K562 (cell line): Measurements from ENCODE around the gene CPT1B. TPM values are rescaled to one million over a fixed set of nuclear protein-coding genes. Genes with fewer than 3 reads are reported as not detected.

Source experiments
- ATF7 ChIP-seq: fragments of 450-650 bp; IDR thresholded peaks from 2 replicates; pipeline ENCODE4 v1.7.1; 2014; ENCODE audit warnings: mild to moderate bottlenecking, moderate library complexity
- KDM4B ChIP-seq, 2 experiments: fragments of 450-650 bp in 1 of 2; sonication (generic) in 1 of 2; IDR thresholded peaks; 2 replicates each; pipeline ENCODE4 v1.6.1; 2016 to 2017; ENCODE audit warnings: borderline replicate concordance in 2 of 2, antibody characterized with exemption in 1 of 2, low read depth in 1 of 2, mild to moderate bottlenecking in 1 of 2
- KLF16 ChIP-seq: IDR thresholded peaks from 2 replicates; pipeline ENCODE4 v1.6.1; 2016; ENCODE audit warnings: antibody characterized with exemption
- RAD51 ChIP-seq: fragments of 450-650 bp; IDR thresholded peaks from 2 replicates; pipeline ENCODE4 v1.7.1; 2016; ENCODE audit warnings: low read depth, mild to moderate bottlenecking, borderline replicate concordance
- RBBP5 ChIP-seq: fragments of 200-600 bp; sonication (generic); IDR thresholded peaks from 2 replicates; pipeline ENCODE4 v1.6.1; 2012; ENCODE audit warnings: borderline replicate concordance, mild to moderate bottlenecking, low read length, control low read depth, inconsistent platforms; ENCODE audit not compliant: insufficient read depth, poor library complexity, severe bottlenecking
- STAG1 ChIP-seq: sonication (generic); formaldehyde crosslinking; IDR thresholded peaks from 2 replicates; pipeline ENCODE4 v1.5.0; 2020; ENCODE audit warnings: missing genetic modification reagents, borderline replicate concordance
- ZNF436 ChIP-seq: fragments of 250-450, 450-650 bp; sonication (Bioruptor Pico); formaldehyde crosslinking; IDR thresholded peaks from 2 replicates; pipeline ENCODE4 v1.7.0; 2020; ENCODE audit warnings: mild to moderate bottlenecking
- ZSCAN29 ChIP-seq: fragments of 450-650 bp; IDR thresholded peaks from 2 replicates; pipeline ENCODE4 v1.6.1; 2017
- polyA plus RNA-seq, 8 experiments: library from polyadenylated mRNA; depleted of rRNA in 4 of 8; stranded (reverse) in 5 of 8; unstranded in 3 of 8; fragments of >200 nt; fragmentation: Nextera tagmentation in 2 of 8; fragmentation: Illumina TruSeq in 1 of 8; extraction: Ambion mirVana in 2 of 8; extraction: Trizol in 1 of 8; gene quantifications; 2 replicates each; pipeline versions ENCODE4 v1.2.1 to v1.2.3, GENCODE V29; 2011 to 2014; ENCODE audit warnings: inconsistent platforms in 1 of 8, missing spikeins in 1 of 8
- total RNA-seq, 7 experiments: library from RNA; depleted of rRNA in 6 of 7; stranded (reverse); fragments of >200 nt in 6 of 7; fragmentation: Illumina TruSeq in 2 of 7; extraction: Trizol in 2 of 7; gene quantifications; 2 replicates each; pipeline versions ENCODE4 v1.2.1 to v1.2.3, GENCODE V29; 2011 to 2021; ENCODE audit warnings: low replicate concordance in 1 of 7
- TF ChIP-seq, protein P1 (sequence below): fragments of 450-650 bp; IDR thresholded peaks from 2 replicates; pipeline ENCODE4 v1.7.1; 2018; ENCODE audit warnings: mild to moderate bottlenecking, low read depth; ENCODE audit not compliant: partially characterized antibody
- TF ChIP-seq, protein P2 (sequence below), 3 experiments: fragments of 200-800 bp in 1 of 3; fragments of 250-450 bp in 1 of 3; fragments of 450-650 bp in 1 of 3; sonication (Bioruptor Pico) in 1 of 3; sonication (Bioruptor generic) in 1 of 3; formaldehyde crosslinking in 1 of 3; IDR thresholded peaks; 2 replicates each; pipeline versions ENCODE4 v1.6.1 to v1.8.0; 2016 to 2022; ENCODE audit warnings: mild to moderate bottlenecking in 2 of 3, missing genetic modification characterization in 2 of 3, missing compliant biosample characterization in 1 of 3, moderate library complexity in 1 of 3
- TF ChIP-seq, protein P3 (sequence below): fragments of 250-450 bp; sonication (Bioruptor Pico); IDR thresholded peaks from 2 replicates; pipeline ENCODE4 v1.5.1; 2021; ENCODE audit warnings: mild to moderate bottlenecking
- TF ChIP-seq, protein P4 (sequence below): fragments of 250-450 bp; sonication (Bioruptor Pico); IDR thresholded peaks from 2 replicates; pipeline ENCODE4 v1.9.0; 2021; ENCODE audit warnings: mild to moderate bottlenecking, inconsistent platforms

The CPT1B gene
- total and polyA plus RNA-seq, 9 of the 15 experiments (the other 6 are each of a cell fraction or from before 2014, with no cell fraction given) = 0.35 to 6.1 (median 2.6) TPM

DNA sequence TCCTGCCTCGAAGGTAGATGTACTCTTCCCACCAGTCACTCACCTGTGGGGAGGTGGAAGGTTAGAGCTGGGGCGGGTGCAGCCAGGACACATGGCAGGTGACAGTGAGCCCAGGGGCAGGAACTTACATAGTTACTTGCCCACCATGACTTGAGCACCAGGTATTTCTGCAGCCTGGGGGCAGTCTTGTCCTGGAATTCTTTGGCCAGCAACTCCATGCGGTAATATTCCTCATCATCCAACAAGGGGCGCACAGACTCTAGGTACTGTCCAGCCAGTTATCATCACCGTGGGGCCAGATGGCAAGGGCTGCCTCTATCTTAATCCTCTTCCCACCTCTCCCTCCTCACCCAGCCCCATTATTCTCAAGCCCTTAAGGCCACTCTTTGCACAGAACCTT is 2.2 kb downstream of the CPT1B start (continued):
- TF ChIP-seq, protein P1, sequence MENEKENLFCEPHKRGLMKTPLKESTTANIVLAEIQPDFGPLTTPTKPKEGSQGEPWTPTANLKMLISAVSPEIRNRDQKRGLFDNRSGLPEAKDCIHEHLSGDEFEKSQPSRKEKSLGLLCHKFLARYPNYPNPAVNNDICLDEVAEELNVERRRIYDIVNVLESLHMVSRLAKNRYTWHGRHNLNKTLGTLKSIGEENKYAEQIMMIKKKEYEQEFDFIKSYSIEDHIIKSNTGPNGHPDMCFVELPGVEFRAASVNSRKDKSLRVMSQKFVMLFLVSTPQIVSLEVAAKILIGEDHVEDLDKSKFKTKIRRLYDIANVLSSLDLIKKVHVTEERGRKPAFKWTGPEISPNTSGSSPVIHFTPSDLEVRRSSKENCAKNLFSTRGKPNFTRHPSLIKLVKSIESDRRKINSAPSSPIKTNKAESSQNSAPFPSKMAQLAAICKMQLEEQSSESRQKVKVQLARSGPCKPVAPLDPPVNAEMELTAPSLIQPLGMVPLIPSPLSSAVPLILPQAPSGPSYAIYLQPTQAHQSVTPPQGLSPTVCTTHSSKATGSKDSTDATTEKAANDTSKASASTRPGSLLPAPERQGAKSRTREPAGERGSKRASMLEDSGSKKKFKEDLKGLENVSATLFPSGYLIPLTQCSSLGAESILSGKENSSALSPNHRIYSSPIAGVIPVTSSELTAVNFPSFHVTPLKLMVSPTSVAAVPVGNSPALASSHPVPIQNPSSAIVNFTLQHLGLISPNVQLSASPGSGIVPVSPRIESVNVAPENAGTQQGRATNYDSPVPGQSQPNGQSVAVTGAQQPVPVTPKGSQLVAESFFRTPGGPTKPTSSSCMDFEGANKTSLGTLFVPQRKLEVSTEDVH = no peak
- TF ChIP-seq RAD51 (no peak), RBBP5 (no peak), ATF7 (0 out of 2 replicates have a peak, but pooled peaks have one; percentile 31), ZNF436 (CRISPR knock-in tag) (no peak), KLF16 (0 out of 2 replicates have a peak, but pooled peaks have one; percentile 11), STAG1 (CRISPR knock-in tag) (peak; percentile 54; the same call in 1 of the 2 replicates), KDM4B (IDR thresholded peaks at IDR 0.05; ENCODE audit: borderline replicate concordance in 2 of 2, low read depth in 1 of 2) (no peak), ZSCAN29 (no peak)
- TF ChIP-seq, protein P2, sequence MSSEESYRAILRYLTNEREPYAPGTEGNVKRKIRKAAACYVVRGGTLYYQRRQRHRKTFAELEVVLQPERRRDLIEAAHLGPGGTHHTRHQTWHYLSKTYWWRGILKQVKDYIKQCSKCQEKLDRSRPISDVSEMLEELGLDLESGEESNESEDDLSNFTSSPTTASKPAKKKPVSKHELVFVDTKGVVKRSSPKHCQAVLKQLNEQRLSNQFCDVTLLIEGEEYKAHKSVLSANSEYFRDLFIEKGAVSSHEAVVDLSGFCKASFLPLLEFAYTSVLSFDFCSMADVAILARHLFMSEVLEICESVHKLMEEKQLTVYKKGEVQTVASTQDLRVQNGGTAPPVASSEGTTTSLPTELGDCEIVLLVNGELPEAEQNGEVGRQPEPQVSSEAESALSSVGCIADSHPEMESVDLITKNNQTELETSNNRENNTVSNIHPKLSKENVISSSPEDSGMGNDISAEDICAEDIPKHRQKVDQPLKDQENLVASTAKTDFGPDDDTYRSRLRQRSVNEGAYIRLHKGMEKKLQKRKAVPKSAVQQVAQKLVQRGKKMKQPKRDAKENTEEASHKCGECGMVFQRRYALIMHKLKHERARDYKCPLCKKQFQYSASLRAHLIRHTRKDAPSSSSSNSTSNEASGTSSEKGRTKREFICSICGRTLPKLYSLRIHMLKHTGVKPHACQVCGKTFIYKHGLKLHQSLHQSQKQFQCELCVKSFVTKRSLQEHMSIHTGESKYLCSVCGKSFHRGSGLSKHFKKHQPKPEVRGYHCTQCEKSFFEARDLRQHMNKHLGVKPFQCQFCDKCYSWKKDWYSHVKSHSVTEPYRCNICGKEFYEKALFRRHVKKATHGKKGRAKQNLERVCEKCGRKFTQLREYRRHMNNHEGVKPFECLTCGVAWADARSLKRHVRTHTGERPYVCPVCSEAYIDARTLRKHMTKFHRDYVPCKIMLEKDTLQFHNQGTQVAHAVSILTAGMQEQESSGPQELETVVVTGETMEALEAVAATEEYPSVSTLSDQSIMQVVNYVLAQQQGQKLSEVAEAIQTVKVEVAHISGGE (CRISPR knock-in tag; IDR thresholded peaks at IDR 0.05) = no peak
- TF ChIP-seq, protein P3, sequence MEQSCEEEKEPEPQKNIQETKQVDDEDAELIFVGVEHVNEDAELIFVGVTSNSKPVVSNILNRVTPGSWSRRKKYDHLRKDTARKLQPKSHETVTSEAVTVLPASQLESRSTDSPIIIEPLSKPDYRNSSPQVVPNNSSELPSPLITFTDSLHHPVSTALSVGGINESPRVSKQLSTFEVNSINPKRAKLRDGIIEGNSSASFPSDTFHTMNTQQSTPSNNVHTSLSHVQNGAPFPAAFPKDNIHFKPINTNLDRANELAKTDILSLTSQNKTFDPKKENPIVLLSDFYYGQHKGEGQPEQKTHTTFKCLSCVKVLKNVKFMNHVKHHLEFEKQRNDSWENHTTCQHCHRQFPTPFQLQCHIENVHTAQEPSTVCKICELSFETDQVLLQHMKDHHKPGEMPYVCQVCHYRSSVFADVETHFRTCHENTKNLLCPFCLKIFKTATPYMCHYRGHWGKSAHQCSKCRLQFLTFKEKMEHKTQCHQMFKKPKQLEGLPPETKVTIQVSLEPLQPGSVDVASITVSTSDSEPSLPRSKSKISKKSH (CRISPR knock-in tag) = no peak
- TF ChIP-seq, protein P4, sequence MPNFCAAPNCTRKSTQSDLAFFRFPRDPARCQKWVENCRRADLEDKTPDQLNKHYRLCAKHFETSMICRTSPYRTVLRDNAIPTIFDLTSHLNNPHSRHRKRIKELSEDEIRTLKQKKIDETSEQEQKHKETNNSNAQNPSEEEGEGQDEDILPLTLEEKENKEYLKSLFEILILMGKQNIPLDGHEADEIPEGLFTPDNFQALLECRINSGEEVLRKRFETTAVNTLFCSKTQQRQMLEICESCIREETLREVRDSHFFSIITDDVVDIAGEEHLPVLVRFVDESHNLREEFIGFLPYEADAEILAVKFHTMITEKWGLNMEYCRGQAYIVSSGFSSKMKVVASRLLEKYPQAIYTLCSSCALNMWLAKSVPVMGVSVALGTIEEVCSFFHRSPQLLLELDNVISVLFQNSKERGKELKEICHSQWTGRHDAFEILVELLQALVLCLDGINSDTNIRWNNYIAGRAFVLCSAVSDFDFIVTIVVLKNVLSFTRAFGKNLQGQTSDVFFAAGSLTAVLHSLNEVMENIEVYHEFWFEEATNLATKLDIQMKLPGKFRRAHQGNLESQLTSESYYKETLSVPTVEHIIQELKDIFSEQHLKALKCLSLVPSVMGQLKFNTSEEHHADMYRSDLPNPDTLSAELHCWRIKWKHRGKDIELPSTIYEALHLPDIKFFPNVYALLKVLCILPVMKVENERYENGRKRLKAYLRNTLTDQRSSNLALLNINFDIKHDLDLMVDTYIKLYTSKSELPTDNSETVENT = no peak
